ENCODE data around the gene TNPO3.
A peak's percentile ranks its signal among the peaks of the same experiment; 100 is the strongest.
"Not testable (repeated sequence)": the region's sequence is repeated elsewhere in the genome, so short reads cannot be mapped to it uniquely, and the experiment has no call there.

TNPO3 gene

GRCh38 chr7:129013048-129013724 is 41.7 kb downstream of the TNPO3 start:
- no peak for DNase-seq

DNA sequence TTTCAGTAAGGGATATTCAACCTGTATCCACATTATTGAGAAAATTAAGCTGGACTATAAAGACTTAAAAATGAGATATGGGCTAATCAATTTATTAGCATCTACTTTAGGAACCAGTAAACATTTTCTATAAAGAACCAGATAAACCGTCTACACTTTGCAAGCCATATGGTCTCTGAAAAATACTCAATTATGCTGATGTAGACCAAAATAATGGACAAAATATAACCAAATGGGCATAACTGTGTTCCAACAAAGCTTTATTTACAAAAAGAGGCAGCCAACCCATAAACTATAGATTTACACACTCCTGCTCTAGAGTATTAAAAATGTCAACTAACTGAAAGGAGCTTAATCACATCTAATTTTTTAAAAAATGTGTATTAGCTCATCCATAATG is 42.3 kb downstream of the TNPO3 start:
- DNase-seq, result no peak

DNA sequence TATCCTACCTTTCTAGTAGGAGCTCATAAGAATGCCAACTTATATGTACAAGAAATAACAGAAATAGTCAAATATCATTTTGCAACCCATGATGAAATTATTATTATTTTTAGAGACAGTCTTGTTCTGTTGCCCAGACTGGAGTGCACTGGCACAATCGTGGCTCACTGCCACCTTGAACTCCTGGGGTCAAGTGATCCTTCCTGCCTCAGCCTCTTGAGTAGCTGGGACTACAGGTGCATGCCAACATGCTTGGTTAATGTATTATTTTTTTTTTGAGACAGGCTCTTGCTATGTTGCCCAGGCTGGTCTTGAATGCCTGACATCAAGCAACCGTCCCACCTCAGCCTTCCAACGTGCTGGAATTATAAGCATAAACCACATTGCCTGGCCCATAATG is 44.8 kb downstream of the TNPO3 start:
- no peak for DNase-seq

DNA sequence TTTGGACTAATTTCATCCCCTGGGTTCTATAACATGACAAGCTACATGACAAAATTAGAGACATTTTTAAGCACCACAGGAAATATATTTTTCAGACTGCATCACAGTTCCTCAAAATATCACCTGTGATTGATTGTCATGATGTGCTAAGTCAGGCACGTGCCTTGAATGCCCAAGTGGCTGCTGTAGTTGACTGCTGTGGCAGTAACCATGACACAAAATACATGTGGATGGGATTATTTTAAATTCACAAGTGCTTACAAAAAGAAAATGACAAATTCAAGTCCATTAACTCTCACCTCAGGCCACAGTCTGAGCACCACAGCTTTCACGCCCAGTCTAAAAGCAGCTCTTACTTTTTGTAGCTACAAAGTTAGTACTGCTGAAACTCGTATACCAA is 45.5 kb downstream of the TNPO3 start:
- no peak for DNase-seq

DNA sequence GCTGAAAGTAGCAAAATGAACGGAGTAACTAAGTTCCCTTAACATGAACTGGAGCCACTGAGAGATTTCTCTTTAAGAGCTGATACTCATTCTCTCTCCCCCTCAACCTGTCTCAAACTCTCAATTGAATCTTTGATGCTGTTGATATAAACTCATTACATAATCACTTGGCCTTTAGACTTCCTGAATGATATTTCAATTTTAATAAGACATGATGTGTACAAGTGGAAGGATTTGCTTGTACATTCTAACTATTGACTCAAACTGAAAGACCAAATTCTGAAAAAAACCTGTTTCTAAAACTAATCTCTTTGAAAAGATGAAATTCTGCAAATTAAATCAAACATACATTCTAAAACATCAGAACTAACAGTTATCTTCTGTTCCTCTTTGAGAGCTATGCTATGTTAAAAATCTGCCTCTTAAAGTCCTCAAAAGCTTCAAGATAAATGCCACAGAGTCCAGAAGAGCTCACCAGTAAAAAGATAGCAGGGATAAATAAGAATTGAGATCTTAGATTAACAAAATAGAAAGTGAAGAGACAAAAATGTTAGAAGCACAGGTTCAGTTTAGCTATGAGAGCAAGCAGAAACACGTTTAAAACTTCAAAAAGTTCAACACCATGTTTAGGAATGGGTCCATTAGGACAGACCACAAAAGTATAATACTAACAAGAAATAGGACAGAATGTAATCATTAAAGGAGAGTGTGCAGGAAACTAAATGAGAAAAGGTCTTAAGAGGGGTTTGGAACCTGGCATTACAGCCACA is 46.1 kb downstream of the TNPO3 start:
- no peak for DNase-seq

DNA sequence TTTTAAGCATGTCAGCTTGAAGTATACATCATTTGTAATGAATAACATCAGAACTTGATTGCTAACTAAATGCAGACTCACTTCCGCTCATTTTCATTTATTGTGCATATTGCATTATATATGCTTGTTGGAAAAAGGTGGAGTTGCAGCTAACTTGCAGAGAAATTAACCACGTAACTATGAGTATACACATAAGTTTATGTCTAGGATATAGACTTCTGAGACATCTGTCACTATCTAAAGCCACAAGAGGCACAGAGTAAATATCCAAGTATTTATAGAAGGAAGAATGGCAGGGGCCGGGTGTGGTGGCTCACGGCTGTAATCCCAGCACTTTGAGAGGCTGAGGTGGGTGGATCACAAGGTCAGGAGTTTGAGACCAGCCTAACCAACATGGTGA is 47.3 kb downstream of the TNPO3 start:
- DNase-seq, result no peak

DNA sequence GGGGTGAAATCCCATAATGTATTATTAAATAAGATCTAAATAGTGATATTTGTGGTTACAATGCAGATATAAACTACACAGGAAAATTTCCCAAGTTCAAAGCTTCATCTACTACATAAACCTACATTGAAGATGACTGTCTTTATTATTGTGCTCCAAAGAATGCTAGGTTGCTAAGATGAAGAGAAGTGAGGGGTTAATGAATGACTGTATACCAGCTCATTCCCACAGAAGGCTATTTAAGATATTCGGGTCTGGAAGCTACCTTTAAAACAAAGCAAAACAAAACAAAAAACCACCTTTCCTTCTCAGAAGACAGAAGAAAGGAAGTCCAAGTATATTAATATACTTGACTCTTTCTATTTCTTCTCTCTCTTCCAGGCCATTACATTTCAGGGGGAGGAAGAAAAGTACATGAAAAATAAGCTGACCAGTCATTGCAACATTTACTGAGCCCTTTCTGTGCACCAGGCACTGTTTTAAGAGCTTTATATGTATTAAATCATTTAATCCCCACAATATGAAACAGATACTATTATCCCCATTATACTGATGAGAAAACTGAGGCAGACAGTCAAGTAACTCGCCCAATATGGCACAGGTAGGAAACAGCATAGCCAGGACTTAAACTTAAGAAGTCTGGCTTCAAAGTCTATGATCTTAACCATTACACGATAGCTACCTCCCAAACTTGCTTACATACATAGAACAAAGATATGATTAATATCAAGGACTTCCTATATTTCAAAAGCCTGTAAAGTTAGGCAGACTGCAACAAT is 48.1 kb downstream of the TNPO3 start:
- no peak for DNase-seq

- DNase-seq, result no peak
Measured at GRCh38 chr7:129005186-129005585, 49.7 kb downstream of the TNPO3 start.

- no peak for DNase-seq
Measured at GRCh38 chr7:128997181-128997580, 57.7 kb downstream of the TNPO3 start.

DNA sequence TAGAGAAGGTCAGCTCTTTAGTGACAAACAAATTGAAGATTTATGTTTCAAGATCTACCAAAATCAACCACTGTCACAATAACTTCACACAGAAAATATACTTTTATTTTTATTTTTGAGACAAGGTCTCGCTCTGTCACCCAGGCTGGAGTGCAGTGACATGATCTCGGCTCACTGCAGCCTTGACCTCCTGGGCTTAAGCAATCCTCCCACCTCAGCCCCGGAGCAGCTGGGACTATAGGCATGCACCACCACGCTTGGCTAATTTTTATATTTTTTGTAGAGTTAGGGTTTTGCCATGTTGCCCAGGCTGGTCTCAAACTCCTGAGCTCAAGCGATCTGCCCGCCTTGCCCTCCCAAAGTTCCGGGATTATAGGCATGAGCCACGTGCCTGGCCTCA is 60.4 kb downstream of the TNPO3 start:
- DNase-seq, result not testable (repeated sequence)

DNA sequence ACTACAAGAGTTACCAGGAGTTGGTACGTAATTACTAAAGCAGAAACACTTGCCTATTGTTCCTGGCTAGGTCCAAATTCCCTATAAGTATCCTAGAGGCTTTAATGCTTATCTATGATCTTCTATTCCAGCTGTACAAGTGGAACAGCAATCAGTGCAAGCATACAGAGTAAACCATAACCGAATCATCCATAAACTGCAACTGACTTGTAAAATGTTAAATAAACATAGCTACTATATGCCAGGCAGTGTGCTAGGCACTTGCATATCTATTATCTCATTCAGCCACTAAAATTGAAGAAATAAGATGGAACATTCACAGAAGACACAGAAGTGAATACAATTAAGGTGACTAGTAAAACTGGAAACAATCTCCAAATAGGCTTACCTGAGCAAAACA is 61.5 kb downstream of the TNPO3 start:
- no peak for DNase-seq

GRCh38 chr7:128989961-128990360 is 65.0 kb downstream of the TNPO3 start:
- no peak for DNase-seq

DNA sequence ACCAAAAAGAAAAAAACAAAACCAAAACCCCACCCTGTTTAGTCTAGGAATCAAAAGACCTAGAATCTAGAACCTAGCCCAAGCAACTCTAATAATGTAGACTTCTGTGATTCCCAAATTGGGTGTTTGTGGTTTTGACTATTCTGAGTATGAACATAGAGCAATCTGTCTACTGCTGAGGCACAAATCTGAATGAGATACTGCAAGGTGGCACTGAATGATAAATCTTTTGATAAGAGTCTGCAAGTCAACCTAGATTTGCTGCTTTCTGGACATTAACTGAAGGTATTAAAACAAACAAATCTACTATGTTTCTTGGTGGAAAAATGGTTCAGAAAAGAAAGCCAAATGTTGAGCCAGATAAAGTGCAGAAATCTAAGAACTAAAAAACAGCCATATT is 66.5 kb downstream of the TNPO3 start:
- DNase-seq, result no peak

- DNase-seq, result no peak
Measured at GRCh38 chr7:128986609-128987008, 68.3 kb downstream of the TNPO3 start.

DNA sequence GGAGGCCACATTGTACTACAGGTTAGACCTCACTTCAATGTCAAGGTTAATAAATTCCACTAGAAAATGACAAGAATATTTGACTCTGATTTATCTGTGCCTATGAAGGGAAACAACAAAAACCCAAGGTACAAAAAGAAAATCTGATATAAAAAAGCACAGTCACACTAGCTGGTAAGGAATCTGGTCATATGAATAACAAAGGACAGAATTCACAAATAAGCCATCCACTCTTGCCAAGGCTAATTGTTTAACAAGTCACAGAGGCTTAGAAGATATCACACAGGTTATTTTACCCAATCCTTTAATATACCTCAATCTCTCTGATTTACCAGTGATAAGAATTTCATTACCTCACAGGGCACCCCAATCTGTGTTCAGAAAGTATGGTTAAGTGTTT is 69.3 kb downstream of the TNPO3 start:
- DNase-seq, result no peak

DNA sequence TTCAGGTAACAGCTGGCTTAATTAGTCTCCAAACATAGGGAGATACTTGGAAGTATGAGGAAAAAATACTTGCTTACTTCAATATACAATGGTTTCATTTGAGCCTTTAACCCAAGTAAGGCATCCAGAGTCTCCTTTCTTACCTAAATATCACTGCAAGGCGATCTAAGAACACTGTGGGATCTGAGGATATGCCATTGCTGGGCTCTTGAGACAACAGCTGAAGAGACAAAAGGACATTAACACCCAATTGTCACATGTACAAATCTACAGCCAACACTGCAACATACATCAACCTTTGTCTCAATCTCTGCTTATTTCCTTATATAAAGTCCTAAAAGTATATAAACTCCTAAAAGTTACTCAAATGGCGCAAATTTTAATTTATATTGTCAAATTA is 72.8 kb downstream of the TNPO3 start:
- DNase-seq, result no peak

DNA sequence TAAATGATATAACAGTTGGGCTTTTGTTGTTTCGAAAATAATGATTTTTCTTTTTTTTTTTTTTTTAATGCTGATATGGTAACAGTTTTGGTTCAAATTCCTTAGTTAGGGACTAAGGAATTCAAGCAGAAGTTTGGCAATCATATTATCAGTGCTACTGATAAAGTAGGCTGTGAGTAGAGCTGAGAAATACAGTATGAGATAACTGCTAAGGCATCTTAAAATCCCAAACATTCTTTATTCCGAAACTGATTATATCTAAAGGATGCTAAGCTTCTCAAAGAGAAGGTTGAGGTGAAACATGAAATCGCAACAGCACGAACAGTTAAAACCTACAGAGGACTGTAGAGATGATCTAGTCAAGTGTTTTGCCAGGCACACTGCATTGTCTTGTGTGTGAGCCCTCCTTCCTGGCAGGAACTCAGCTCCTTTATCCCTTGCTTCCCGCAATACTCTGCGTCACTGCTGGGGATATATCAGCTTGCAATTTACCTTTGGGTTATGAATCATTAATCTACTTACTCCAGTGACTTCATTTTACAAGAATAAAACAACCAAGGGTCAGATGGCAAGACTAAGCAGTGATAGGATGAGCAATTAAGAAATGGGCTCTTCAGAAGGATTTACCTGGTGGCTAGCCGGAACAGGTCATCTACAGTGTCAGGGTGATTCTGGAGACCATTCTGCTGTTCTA is 80.5 kb downstream of the TNPO3 start:
- no peak for DNase-seq

DNA sequence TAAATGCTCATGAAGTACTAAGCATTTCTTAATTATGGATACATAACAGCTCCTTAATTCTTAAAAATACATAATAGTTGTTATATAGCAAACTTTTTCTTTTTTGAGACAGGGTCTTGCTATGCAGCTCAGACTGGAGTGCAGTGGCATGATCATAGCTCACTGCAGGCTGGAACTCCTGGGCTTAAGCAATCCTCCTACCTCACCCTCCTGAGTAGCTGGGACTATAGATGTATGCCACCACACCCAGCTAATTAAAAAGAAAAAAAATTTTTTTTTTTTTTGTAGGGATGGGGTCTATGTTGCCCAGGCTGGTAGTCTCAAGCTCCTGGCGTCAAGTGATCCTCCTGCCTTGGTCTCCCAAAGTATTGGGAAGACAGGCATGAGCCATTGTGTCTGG is 86.3 kb downstream of the TNPO3 start:
- no peak for DNase-seq

GRCh38 chr7:128963327-128963757 is 91.6 kb downstream of the TNPO3 start:
- peak; percentile 65 for DNase-seq

- DNase-seq, result no peak
Measured at GRCh38 chr7:128962899-128963298, 92.0 kb downstream of the TNPO3 start.

DNA sequence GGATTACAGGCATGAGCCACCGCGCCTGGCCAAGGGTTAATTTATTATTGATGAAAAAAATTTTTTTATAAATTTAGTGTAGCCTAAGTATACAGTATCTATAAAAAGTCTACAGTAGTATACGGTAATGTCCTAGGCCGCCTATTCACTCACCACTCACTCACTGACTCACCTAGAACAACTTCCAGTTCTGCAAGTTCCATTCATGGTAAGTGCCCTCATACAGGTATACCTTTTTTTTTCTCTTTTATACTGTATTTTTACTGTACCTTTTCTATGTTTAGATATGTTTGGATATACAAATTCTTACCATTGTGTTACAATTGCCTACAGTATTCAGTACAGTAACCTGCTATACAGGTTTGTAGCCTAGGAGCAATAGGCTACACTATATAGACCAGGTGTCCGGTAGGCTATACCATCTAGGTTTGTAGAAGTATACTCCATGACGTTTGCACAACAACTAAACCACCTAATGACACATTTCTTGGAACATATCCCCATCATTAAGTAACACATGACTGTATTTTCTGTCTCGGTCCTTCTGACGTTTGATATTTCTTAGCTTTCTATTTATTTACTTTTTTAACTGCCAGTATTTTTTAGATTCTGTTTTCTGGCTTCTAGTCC is 93.8 kb downstream of the TNPO3 start:
- DNase-seq, result no peak

- DNase-seq, result no peak
Measured at GRCh38 chr7:128959296-128959695, 95.6 kb downstream of the TNPO3 start.

GRCh38 chr7:128955981-128956380 is 98.9 kb downstream of the TNPO3 start:
- DNase-seq, result no peak
